ENCODE results near the gene CCDC171. TPM values are rescaled to one million over a fixed set of nuclear protein-coding genes. Genes with fewer than 3 reads are reported as not detected.

Gene CCDC171
- total RNA-seq, 1 experiment from 2014 or later, result 2.4 TPM

GRCh38 chr9:15529566-15530324, 23.1 kb upstream of the CCDC171 start:
- Mint-ChIP-seq H3K4me1 (peaks cover 0 to 3% of the 10 kb centered on the region in 2 experiments; a peak in 1 of 4 replicates), H3K27me3 (ENCODE audit: low read depth) (no peaks in the 10 kb centered on the region), H3K4me3 (no peak overlapping the region), H3K36me3 (ENCODE audit: insufficient read depth in 1 of 3, low read depth in 3 of 3) (no peaks in the 10 kb centered on the region), H3K27ac (no peak overlapping the region), H3K9me3 (no peaks in the 10 kb centered on the region)
- no peak for DNase-seq
- no peak for TF ChIP-seq CTCF (conservative IDR thresholded peaks at IDR 0.05)
- Histone ChIP-seq H3K9ac (ENCODE audit: extremely low read depth, insufficient read length, low read length) (no peak overlapping the region), H2BK120ac (ENCODE audit: low read depth, low read length, poor library complexity, severe bottlenecking) (no peak overlapping the region), H2BK5ac (ENCODE audit: insufficient read length, low read length) (no peak overlapping the region), H4K20me1 (ENCODE audit: control insufficient read depth, insufficient read depth, insufficient read length) (no peaks in the 10 kb centered on the region), H3K23me2 (ENCODE audit: insufficient read length, low read depth, low read length, poor library complexity, severe bottlenecking) (no peaks in the 10 kb centered on the region), H3K9me3 (ENCODE audit: control insufficient read depth, low read depth, low read length) (no peaks in the 10 kb centered on the region), H3K79me1 (ENCODE audit: insufficient read depth, low read depth, low read length, poor library complexity, severe bottlenecking) (no peaks in the 10 kb centered on the region), H3K4me2 (ENCODE audit: insufficient read depth, insufficient read length, low read length) (no peak overlapping the region), H3K4me1 (ENCODE audit: insufficient read depth, low read length) (no peaks in the 10 kb centered on the region), H2AFZ (ENCODE audit: low read length) (no peak overlapping the region), H4K8ac (replicated peaks; ENCODE audit: insufficient read length, low read depth, low read length) (no peak overlapping the region), H3K79me2 (ENCODE audit: insufficient read depth, low read length) (no peaks in the 10 kb centered on the region), H3K56ac (ENCODE audit: insufficient read length, low read depth, low read length) (no peak overlapping the region), H2BK12ac (ENCODE audit: insufficient read length, low read depth, low read length) (no peak overlapping the region), H4K91ac (ENCODE audit: insufficient read length, low read depth, low read length) (no peak overlapping the region), H3K27ac (ENCODE audit: insufficient read length, low read depth, low read length) (no peak overlapping the region), H2BK20ac (ENCODE audit: low read depth, low read length, poor library complexity, severe bottlenecking) (no peak overlapping the region), H3T11ph (ENCODE audit: low read length) (no peak overlapping the region), H3K27me3 (ENCODE audit: insufficient read depth, low read length) (no peaks in the 10 kb centered on the region), H3K14ac (ENCODE audit: insufficient read depth, low read length) (no peak overlapping the region), H3K4ac (ENCODE audit: low read depth, low read length) (no peak overlapping the region), H3K18ac (ENCODE audit: insufficient read length, low read depth, low read length) (no peak overlapping the region), H3K23ac (ENCODE audit: insufficient read length, low read depth, low read length) (no peak overlapping the region), H2AK5ac (ENCODE audit: insufficient read length, low read length) (no peak overlapping the region), H2BK15ac (ENCODE audit: low read depth, low read length) (no peak overlapping the region), H4K5ac (ENCODE audit: insufficient read length, low read depth, low read length) (no peak overlapping the region)
- no CpG with 5 or more reads among the region's 4 CpGs for WGBS (ENCODE audit: extremely low coverage, insufficient read length, low lambda C conversion rate)

Data from H9 (cell line).